ENCODE results near the gene FSD1. TPM values are rescaled to one million over a fixed set of nuclear protein-coding genes. Genes with fewer than 3 reads are reported as not detected.
"Not testable (repeated sequence)": the region's sequence is repeated elsewhere in the genome, so short reads cannot be mapped to it uniquely, and the experiment has no call there.

FSD1 gene
- total RNA-seq, 2 experiments from 2014 or later: 21.0 to 21.3 TPM

- Mint-ChIP-seq H3K4me1 (peaks cover 24% of the 10 kb centered on the region), H3K4me3 (peak overlapping the region; percentile 88), H3K36me3 (peaks cover 7% of the 10 kb centered on the region), H3K9me3 (no peaks in the 10 kb centered on the region), H3K27me3 (no peaks in the 10 kb centered on the region), H3K27ac (peak overlapping the region; percentile 94)
- no peak for DNase-seq
Measured at GRCh38 chr19:4342314-4342614, 37.9 kb downstream of the FSD1 start.

GRCh38 chr19:4342615-4343369, 38.4 kb downstream of the FSD1 start:
- H3K36me3 Mint-ChIP-seq: peaks cover 8% of the 10 kb centered on the region
- H3K4me3 Mint-ChIP-seq: peak overlapping the region; percentile 88
- no peaks in the 10 kb centered on the region for H3K9me3 Mint-ChIP-seq
- peak; percentile 93 for DNase-seq
- H3K27me3 Mint-ChIP-seq: no peaks in the 10 kb centered on the region
- peaks cover 23% of the 10 kb centered on the region for H3K4me1 Mint-ChIP-seq
- peak overlapping the region; percentile 94 for H3K27ac Mint-ChIP-seq

- Mint-ChIP-seq H3K9me3 (no peaks in the 10 kb centered on the region), H3K27me3 (no peaks in the 10 kb centered on the region), H3K27ac (peak within 1 kb of the TSS; percentile 94), H3K36me3 (peaks cover 8% of the 10 kb centered on the region), H3K4me1 (peaks cover 16% of the 10 kb centered on the region), H3K4me3 (peak within 1 kb of the TSS; percentile 88)
- peak; percentile 97 for DNase-seq
Measured at GRCh38 chr19:4343370-4344307, 39.2 kb downstream of the FSD1 start, which contains the start of gene MPND. Gene MPND (plus strand): TSS chr19:4343562. CDS start chr19:4343594, 32 bp downstream.

- no peaks in the 10 kb centered on the region for H3K9me3 Mint-ChIP-seq
- H3K4me3 Mint-ChIP-seq: peak overlapping the region; percentile 25
- no peak for DNase-seq
- no peak overlapping the region for H3K27ac Mint-ChIP-seq
- H3K36me3 Mint-ChIP-seq: peaks cover 8% of the 10 kb centered on the region
- peaks cover 12% of the 10 kb centered on the region for H3K4me1 Mint-ChIP-seq
- H3K27me3 Mint-ChIP-seq: no peaks in the 10 kb centered on the region
Measured at GRCh38 chr19:4345342-4346019, 41.1 kb downstream of the FSD1 start.

GRCh38 chr19:4346020-4346383, 41.6 kb downstream of the FSD1 start:
- H3K4me3 Mint-ChIP-seq: no peak overlapping the region

GRCh38 chr19:4347521-4347920, 43.1 kb downstream of the FSD1 start:
- no peak overlapping the region for H3K4me3 Mint-ChIP-seq
- no peaks in the 10 kb centered on the region for H3K9me3 Mint-ChIP-seq
- H3K36me3 Mint-ChIP-seq: peaks cover 8% of the 10 kb centered on the region
- H3K27me3 Mint-ChIP-seq: no peaks in the 10 kb centered on the region
- DNase-seq: no peak
- H3K27ac Mint-ChIP-seq: no peak overlapping the region
- peaks cover 9% of the 10 kb centered on the region for H3K4me1 Mint-ChIP-seq

More at GRCh38 chr19:4346020-4346383, 41.6 kb downstream of the FSD1 start:
- no peaks in the 10 kb centered on the region for H3K27me3 Mint-ChIP-seq
- peaks cover 12% of the 10 kb centered on the region for H3K4me1 Mint-ChIP-seq
- no peak for DNase-seq
- no peak overlapping the region for H3K27ac Mint-ChIP-seq
- H3K36me3 Mint-ChIP-seq: peaks cover 8% of the 10 kb centered on the region
- no peaks in the 10 kb centered on the region for H3K9me3 Mint-ChIP-seq

GRCh38 chr19:4349225-4349624, 44.8 kb downstream of the FSD1 start:
- H3K4me1 Mint-ChIP-seq, DNase-seq, H3K27me3 Mint-ChIP-seq, H3K36me3 Mint-ChIP-seq, H3K4me3 Mint-ChIP-seq, H3K9me3 Mint-ChIP-seq: not testable (repeated sequence)
- H3K27ac Mint-ChIP-seq: peak overlapping the region; percentile 61

- Mint-ChIP-seq H3K4me3 (no peak overlapping the region), H3K4me1 (peaks cover 4% of the 10 kb centered on the region), H3K27ac (no peak overlapping the region), H3K27me3 (no peaks in the 10 kb centered on the region), H3K36me3 (peaks cover 10% of the 10 kb centered on the region), H3K9me3 (no peaks in the 10 kb centered on the region)
- DNase-seq: no peak
Measured at GRCh38 chr19:4350111-4350510, 45.7 kb downstream of the FSD1 start.

- DNase-seq: no peak
- Mint-ChIP-seq H3K4me3 (no peak overlapping the region), H3K27me3 (no peaks in the 10 kb centered on the region), H3K4me1 (no peaks in the 10 kb centered on the region), H3K36me3 (peaks cover 10% of the 10 kb centered on the region), H3K9me3 (no peaks in the 10 kb centered on the region), H3K27ac (no peak overlapping the region)
Measured at GRCh38 chr19:4350726-4351125, 46.3 kb downstream of the FSD1 start.

- H3K4me1 Mint-ChIP-seq: no peaks in the 10 kb centered on the region
- H3K36me3 Mint-ChIP-seq: peaks cover 3% of the 10 kb centered on the region
- peak overlapping the region; percentile 70 for H3K27ac Mint-ChIP-seq
- peak; percentile 60 for DNase-seq
- no peaks in the 10 kb centered on the region for H3K27me3 Mint-ChIP-seq
- H3K4me3 Mint-ChIP-seq: no peak overlapping the region
- H3K9me3 Mint-ChIP-seq: no peaks in the 10 kb centered on the region
Measured at GRCh38 chr19:4352701-4353121, 48.3 kb downstream of the FSD1 start.

GRCh38 chr19:4354282-4354681, 49.9 kb downstream of the FSD1 start:
- Mint-ChIP-seq H3K27me3 (no peaks in the 10 kb centered on the region), H3K36me3 (peaks cover 3% of the 10 kb centered on the region), H3K27ac (no peak overlapping the region)

GRCh38 chr19:4354897-4355296, 50.5 kb downstream of the FSD1 start:
- H3K9me3 Mint-ChIP-seq: no peaks in the 10 kb centered on the region
- H3K4me1 Mint-ChIP-seq: no peaks in the 10 kb centered on the region
- peaks cover 3% of the 10 kb centered on the region for H3K36me3 Mint-ChIP-seq
- no peak overlapping the region for H3K4me3 Mint-ChIP-seq
- H3K27me3 Mint-ChIP-seq: no peaks in the 10 kb centered on the region
- H3K27ac Mint-ChIP-seq: no peak overlapping the region
- DNase-seq: no peak

More at GRCh38 chr19:4354282-4354681, 49.9 kb downstream of the FSD1 start:
- Mint-ChIP-seq H3K4me1 (no peaks in the 10 kb centered on the region), H3K9me3 (no peaks in the 10 kb centered on the region), H3K4me3 (no peak overlapping the region)
- no peak for DNase-seq

- no peak overlapping the region for H3K27ac Mint-ChIP-seq
Measured at GRCh38 chr19:4357095-4357797, 52.8 kb downstream of the FSD1 start.

GRCh38 chr19:4357921-4358326, 53.5 kb downstream of the FSD1 start:
- H3K36me3 Mint-ChIP-seq: peaks cover 1% of the 10 kb centered on the region
- peak overlapping the region; percentile 34 for H3K27ac Mint-ChIP-seq
- no peak overlapping the region for H3K4me3 Mint-ChIP-seq
- DNase-seq: no peak
- H3K4me1 Mint-ChIP-seq: no peaks in the 10 kb centered on the region
- no peaks in the 10 kb centered on the region for H3K27me3 Mint-ChIP-seq
- no peaks in the 10 kb centered on the region for H3K9me3 Mint-ChIP-seq

More at GRCh38 chr19:4357095-4357797, 52.8 kb downstream of the FSD1 start:
- Mint-ChIP-seq H3K9me3 (no peaks in the 10 kb centered on the region), H3K36me3 (peaks cover 3% of the 10 kb centered on the region), H3K27me3 (no peaks in the 10 kb centered on the region), H3K4me1 (no peaks in the 10 kb centered on the region), H3K4me3 (no peak overlapping the region)
- no peak for DNase-seq
